GM21390 (cell line): ENCODE data around the gene CACNA1C.

Experiments
- ATAC-seq: cut with Tn5 transposase; IDR thresholded peaks from one replicate; pipeline ENCODE4 v1.9.1; 2021; ENCODE audit not compliant: unreplicated experiment

The CACNA1C gene

GRCh38 chr12:2291182-2291832 lies 238.5 kb downstream of the CACNA1C start:
- no peak for ATAC-seq

- no peak for ATAC-seq
These were observed 239.2 kb downstream of the CACNA1C start for GRCh38 chr12:2291947-2292346.

GRCh38 chr12:2292560-2292959 lies 239.8 kb downstream of the CACNA1C start:
- no peak for ATAC-seq

- ATAC-seq: no peak
These were observed 242.1 kb downstream of the CACNA1C start for GRCh38 chr12:2294651-2295475.

- ATAC-seq: no peak
These were observed 243.2 kb downstream of the CACNA1C start for GRCh38 chr12:2295941-2296461.

GRCh38 chr12:2297004-2297403 lies 244.2 kb downstream of the CACNA1C start:
- ATAC-seq: no peak

GRCh38 chr12:2297658-2298057 lies 244.9 kb downstream of the CACNA1C start:
- no peak for ATAC-seq

GRCh38 chr12:2298556-2299200 lies 245.9 kb downstream of the CACNA1C start:
- ATAC-seq: no peak

GRCh38 chr12:2299206-2299605 lies 246.4 kb downstream of the CACNA1C start:
- ATAC-seq: no peak

- no peak for ATAC-seq
These were observed 247.4 kb downstream of the CACNA1C start for GRCh38 chr12:2300168-2300567.

- no peak for ATAC-seq
These were observed 248.1 kb downstream of the CACNA1C start for GRCh38 chr12:2300886-2301285.

GRCh38 chr12:2301531-2302461 lies 249.0 kb downstream of the CACNA1C start:
- no peak for ATAC-seq

- no peak for ATAC-seq
These were observed 250.2 kb downstream of the CACNA1C start for GRCh38 chr12:2302711-2303580.

- ATAC-seq: no peak
These were observed 251.4 kb downstream of the CACNA1C start for GRCh38 chr12:2304223-2304622.

- ATAC-seq: peak; percentile 54
These were observed 253.2 kb downstream of the CACNA1C start for GRCh38 chr12:2306012-2306411.

- no peak for ATAC-seq
These were observed 253.9 kb downstream of the CACNA1C start for GRCh38 chr12:2306735-2307134.

- ATAC-seq: no peak
These were observed 254.8 kb downstream of the CACNA1C start for GRCh38 chr12:2307550-2307949.

- ATAC-seq: no peak
These were observed 256.9 kb downstream of the CACNA1C start for GRCh38 chr12:2309647-2310046.

GRCh38 chr12:2311020-2311778 lies 258.4 kb downstream of the CACNA1C start:
- no peak for ATAC-seq
